NCI-H2081 (cell line): ENCODE results near the gene SPSB1.

Experiments
- DNase-seq, 2 experiments: peaks; one replicate each; lab custom pipeline; 2025; lab: John Stamatoyannopoulos, UW

SPSB1 gene

GRCh38 chr1:9300573-9300972 is 7.9 kb downstream of the SPSB1 start:
- DNase-seq = no peak

- DNase-seq = no peak
These were observed 10.2 kb downstream of the SPSB1 start for GRCh38 chr1:9302745-9303524.

- DNase-seq = no peak
These were observed 11.2 kb downstream of the SPSB1 start for GRCh38 chr1:9303916-9304315.

GRCh38 chr1:9305216-9305615 is 12.5 kb downstream of the SPSB1 start:
- DNase-seq = no peak

GRCh38 chr1:9306006-9306405 is 13.3 kb downstream of the SPSB1 start:
- DNase-seq = no peak

- DNase-seq = no peak
These were observed 14.6 kb downstream of the SPSB1 start for GRCh38 chr1:9307303-9307702.

GRCh38 chr1:9308236-9308785 is 15.6 kb downstream of the SPSB1 start:
- no peak for DNase-seq

GRCh38 chr1:9309080-9309479 is 16.4 kb downstream of the SPSB1 start:
- no peak for DNase-seq

GRCh38 chr1:9309991-9310390 is 17.3 kb downstream of the SPSB1 start:
- no peak for DNase-seq

GRCh38 chr1:9311029-9311428 is 18.3 kb downstream of the SPSB1 start:
- no peak for DNase-seq

GRCh38 chr1:9311479-9311878 is 18.8 kb downstream of the SPSB1 start:
- no peak for DNase-seq

GRCh38 chr1:9312168-9312720 is 19.6 kb downstream of the SPSB1 start:
- no peak for DNase-seq

- DNase-seq = no peak
These were observed 20.9 kb downstream of the SPSB1 start for GRCh38 chr1:9313576-9313975.

- no peak for DNase-seq
These were observed 21.4 kb downstream of the SPSB1 start for GRCh38 chr1:9314111-9314510.

- no peak for DNase-seq
These were observed 22.2 kb downstream of the SPSB1 start for GRCh38 chr1:9314711-9315379.

- DNase-seq = no peak
These were observed 22.9 kb downstream of the SPSB1 start for GRCh38 chr1:9315411-9316079.

- DNase-seq = no peak
These were observed 23.4 kb downstream of the SPSB1 start for GRCh38 chr1:9316080-9316444.

GRCh38 chr1:9316512-9316911 is 23.8 kb downstream of the SPSB1 start:
- no peak for DNase-seq

- no peak for DNase-seq
These were observed 24.4 kb downstream of the SPSB1 start for GRCh38 chr1:9317072-9317471.

- peak; percentile 66 to 83 for DNase-seq
These were observed 25.1 kb downstream of the SPSB1 start for GRCh38 chr1:9317591-9318417.

GRCh38 chr1:9319208-9319788 is 26.6 kb downstream of the SPSB1 start:
- DNase-seq = no peak
